Measurements from ENCODE around the gene DGKD.
A peak's percentile ranks its signal among the peaks of the same experiment; 100 is the strongest.

The DGKD gene

GRCh38 chr2:233497692-233498091, 143.4 kb downstream of the DGKD start:
- in situ Hi-C loops (cut with MboI; ENCODE audit: low pct_unique_long_range_greater_than_20kb, low sequenced_read_pairs) = no loop called here
- DNase-seq = peak; percentile 9

- peak; percentile 57 for DNase-seq
- in situ Hi-C loops (cut with MboI; ENCODE audit: low pct_unique_long_range_greater_than_20kb, low sequenced_read_pairs) = no loop called here
Measured at GRCh38 chr2:233498126-233498525, 143.8 kb downstream of the DGKD start.

- no peak for DNase-seq
- in situ Hi-C loops (cut with MboI; ENCODE audit: low pct_unique_long_range_greater_than_20kb, low sequenced_read_pairs) = no loop called here
Measured at GRCh38 chr2:233499928-233500327, 145.6 kb downstream of the DGKD start.

- in situ Hi-C loops (cut with MboI; ENCODE audit: low pct_unique_long_range_greater_than_20kb, low sequenced_read_pairs) = no loop called here
- DNase-seq = no peak
Measured at GRCh38 chr2:233501198-233502076, 147.1 kb downstream of the DGKD start.

GRCh38 chr2:233503481-233503880, 149.2 kb downstream of the DGKD start:
- no peak for DNase-seq
- in situ Hi-C loops (cut with MboI; ENCODE audit: low pct_unique_long_range_greater_than_20kb, low sequenced_read_pairs) = no loop called here

DNA sequence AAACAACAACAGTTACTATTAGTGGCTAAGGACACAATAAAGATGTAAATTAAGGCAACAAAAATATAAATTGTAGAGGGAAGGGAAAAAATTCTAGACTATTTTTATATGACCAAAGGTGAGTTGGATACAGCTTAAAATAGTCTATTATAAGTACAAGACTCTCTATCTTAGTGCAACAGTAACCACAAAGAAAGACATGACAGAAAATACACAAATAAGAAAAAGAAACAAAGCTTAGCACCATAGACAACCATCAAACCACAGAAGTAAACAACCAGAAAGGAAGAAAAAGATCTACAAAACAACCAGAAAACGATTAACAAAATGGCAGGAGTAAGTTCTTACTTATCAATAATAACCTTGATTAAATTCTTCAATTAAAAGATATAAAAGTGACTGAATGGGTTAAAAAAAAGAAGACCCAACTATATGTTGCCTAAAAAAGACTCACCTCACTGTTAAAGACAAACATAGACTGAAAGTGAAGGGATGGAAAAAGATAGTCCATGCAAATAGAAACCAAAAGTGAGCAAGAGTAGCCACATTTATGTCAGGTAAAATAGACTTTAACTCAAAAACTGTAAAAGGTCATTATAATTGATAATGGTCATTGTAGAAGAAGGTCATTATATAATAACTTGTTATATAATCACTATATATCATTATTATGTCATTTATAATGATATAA, 149.8 kb downstream of the DGKD start:
- in situ Hi-C loops (cut with MboI; ENCODE audit: low pct_unique_long_range_greater_than_20kb, low sequenced_read_pairs) = no loop called here
- DNase-seq = no peak

GRCh38 chr2:233513953-233514655, 159.8 kb downstream of the DGKD start:
- no peak for DNase-seq
- in situ Hi-C loops (cut with MboI; ENCODE audit: low pct_unique_long_range_greater_than_20kb, low sequenced_read_pairs) = no loop called here

- DNase-seq = no peak
- in situ Hi-C loops (cut with MboI; ENCODE audit: low pct_unique_long_range_greater_than_20kb, low sequenced_read_pairs) = no loop called here
Measured at GRCh38 chr2:233519787-233520611, 165.7 kb downstream of the DGKD start.

Data from KBM-7 (cell line).